Esophagus squamous epithelium (tissue), 4 donors: ENCODE measurements around the gene CEP290.

Experiments
- POLR2A ChIP-seq, 4 donors: fragments of 450-650 bp; IDR thresholded peaks; one replicate each; pipeline ENCODE4 v1.6.1; 2017; ENCODE audit warnings: antibody characterized with exemption in 4 of 4, mild to moderate bottlenecking in 4 of 4, moderate library complexity in 3 of 4
- TF ChIP-seq, protein P1 (sequence below), 6 experiments: fragments of 450-650 bp in 4 of 6; fragments of 200-600 bp in 2 of 6; sonication (generic) in 2 of 6; IDR thresholded peaks; one replicate each; pipeline ENCODE4 v1.5.1; 2016 to 2019; ENCODE audit warnings: antibody characterized with exemption in 6 of 6, mild to moderate bottlenecking in 4 of 6, moderate library complexity in 4 of 6

GRCh38 chr12:88188180-88188579 lies 46.3 kb upstream of the CEP290 start:
- TF ChIP-seq, protein P1, sequence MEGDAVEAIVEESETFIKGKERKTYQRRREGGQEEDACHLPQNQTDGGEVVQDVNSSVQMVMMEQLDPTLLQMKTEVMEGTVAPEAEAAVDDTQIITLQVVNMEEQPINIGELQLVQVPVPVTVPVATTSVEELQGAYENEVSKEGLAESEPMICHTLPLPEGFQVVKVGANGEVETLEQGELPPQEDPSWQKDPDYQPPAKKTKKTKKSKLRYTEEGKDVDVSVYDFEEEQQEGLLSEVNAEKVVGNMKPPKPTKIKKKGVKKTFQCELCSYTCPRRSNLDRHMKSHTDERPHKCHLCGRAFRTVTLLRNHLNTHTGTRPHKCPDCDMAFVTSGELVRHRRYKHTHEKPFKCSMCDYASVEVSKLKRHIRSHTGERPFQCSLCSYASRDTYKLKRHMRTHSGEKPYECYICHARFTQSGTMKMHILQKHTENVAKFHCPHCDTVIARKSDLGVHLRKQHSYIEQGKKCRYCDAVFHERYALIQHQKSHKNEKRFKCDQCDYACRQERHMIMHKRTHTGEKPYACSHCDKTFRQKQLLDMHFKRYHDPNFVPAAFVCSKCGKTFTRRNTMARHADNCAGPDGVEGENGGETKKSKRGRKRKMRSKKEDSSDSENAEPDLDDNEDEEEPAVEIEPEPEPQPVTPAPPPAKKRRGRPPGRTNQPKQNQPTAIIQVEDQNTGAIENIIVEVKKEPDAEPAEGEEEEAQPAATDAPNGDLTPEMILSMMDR (IDR thresholded peaks at IDR 0.05) = no peak
- no peak for TF ChIP-seq POLR2A (IDR thresholded peaks at IDR 0.05)
